Glutamatergic neuron (in vitro differentiated cells): Measurements from ENCODE around the gene NOS1. TPM values are rescaled to one million over a fixed set of nuclear protein-coding genes. Genes with fewer than 3 reads are reported as not detected.

Source experiments
- DNase-seq: peaks from one replicate; pipeline ENCODE4 v3.0.0; 2022
- H3K27ac Mint-ChIP-seq: one replicate; pipeline ENCODE4 v1.8.0; 2020; ENCODE audit warnings: mild to moderate bottlenecking, mixed read lengths, inconsistent platforms; ENCODE audit not compliant: unreplicated experiment
- H3K27me3 Mint-ChIP-seq: one replicate; pipeline ENCODE4 v1.8.0; 2020; ENCODE audit warnings: mild to moderate bottlenecking, moderate library complexity, mixed read lengths, inconsistent platforms; ENCODE audit not compliant: unreplicated experiment
- H3K36me3 Mint-ChIP-seq: one replicate; pipeline ENCODE4 v1.8.0; 2020; ENCODE audit warnings: mild to moderate bottlenecking, mixed read lengths, inconsistent platforms; ENCODE audit not compliant: unreplicated experiment
- H3K4me1 Mint-ChIP-seq: one replicate; pipeline ENCODE4 v1.8.0; 2020; ENCODE audit warnings: mild to moderate bottlenecking, low read depth, mixed read lengths, inconsistent platforms; ENCODE audit not compliant: unreplicated experiment
- H3K4me3 Mint-ChIP-seq: one replicate; pipeline ENCODE4 v1.8.0; 2020; ENCODE audit warnings: mild to moderate bottlenecking, mixed read lengths, inconsistent platforms; ENCODE audit not compliant: unreplicated experiment
- H3K9me3 Mint-ChIP-seq: one replicate; pipeline ENCODE4 v1.8.0; 2020; ENCODE audit warnings: mild to moderate bottlenecking, moderate library complexity, mixed read lengths, inconsistent platforms; ENCODE audit not compliant: unreplicated experiment
- total RNA-seq: library from RNA; stranded (reverse); fragmentation: NEBNext Ultra II Directional; extraction: Animal tissue kit (Norgen Biotek cat#: 25700); gene quantifications from one replicate; pipeline ENCODE4 v1.2.1, GENCODE V29; 2021; ENCODE audit not compliant: unreplicated experiment
- TF ChIP-seq, protein P1 (sequence below): fragments of 200-600 bp; sonication (generic); IDR thresholded peaks from one replicate; pipeline ENCODE4 v1.5.0; 2021; ENCODE audit not compliant: partially characterized antibody, unreplicated experiment

NOS1 gene
- total RNA-seq, 1 donor from 2014 or later: 0.96 TPM

GRCh38 chr12:117169548-117169947, 191.9 kb downstream of the NOS1 start:
- H3K4me1 Mint-ChIP-seq: no peaks in the 10 kb centered on the region
- TF ChIP-seq, protein P1, sequence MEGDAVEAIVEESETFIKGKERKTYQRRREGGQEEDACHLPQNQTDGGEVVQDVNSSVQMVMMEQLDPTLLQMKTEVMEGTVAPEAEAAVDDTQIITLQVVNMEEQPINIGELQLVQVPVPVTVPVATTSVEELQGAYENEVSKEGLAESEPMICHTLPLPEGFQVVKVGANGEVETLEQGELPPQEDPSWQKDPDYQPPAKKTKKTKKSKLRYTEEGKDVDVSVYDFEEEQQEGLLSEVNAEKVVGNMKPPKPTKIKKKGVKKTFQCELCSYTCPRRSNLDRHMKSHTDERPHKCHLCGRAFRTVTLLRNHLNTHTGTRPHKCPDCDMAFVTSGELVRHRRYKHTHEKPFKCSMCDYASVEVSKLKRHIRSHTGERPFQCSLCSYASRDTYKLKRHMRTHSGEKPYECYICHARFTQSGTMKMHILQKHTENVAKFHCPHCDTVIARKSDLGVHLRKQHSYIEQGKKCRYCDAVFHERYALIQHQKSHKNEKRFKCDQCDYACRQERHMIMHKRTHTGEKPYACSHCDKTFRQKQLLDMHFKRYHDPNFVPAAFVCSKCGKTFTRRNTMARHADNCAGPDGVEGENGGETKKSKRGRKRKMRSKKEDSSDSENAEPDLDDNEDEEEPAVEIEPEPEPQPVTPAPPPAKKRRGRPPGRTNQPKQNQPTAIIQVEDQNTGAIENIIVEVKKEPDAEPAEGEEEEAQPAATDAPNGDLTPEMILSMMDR: no peak
- H3K36me3 Mint-ChIP-seq: no peaks in the 10 kb centered on the region

GRCh38 chr12:117168976-117169375, 192.4 kb downstream of the NOS1 start:
- Mint-ChIP-seq H3K9me3 (peaks cover 2% of the 10 kb centered on the region), H3K27ac (no peak overlapping the region), H3K27me3 (no peaks in the 10 kb centered on the region), H3K4me3 (no peak overlapping the region), H3K4me1 (no peaks in the 10 kb centered on the region), H3K36me3 (no peaks in the 10 kb centered on the region)
- DNase-seq: no peak
- TF ChIP-seq, protein P1: no peak

More at GRCh38 chr12:117169548-117169947, 191.9 kb downstream of the NOS1 start:
- peaks cover 2% of the 10 kb centered on the region for H3K9me3 Mint-ChIP-seq
- no peaks in the 10 kb centered on the region for H3K27me3 Mint-ChIP-seq
- H3K27ac Mint-ChIP-seq: no peak overlapping the region
- DNase-seq: no peak
- no peak overlapping the region for H3K4me3 Mint-ChIP-seq

- Mint-ChIP-seq H3K27ac (no peak overlapping the region), H3K4me1 (no peaks in the 10 kb centered on the region), H3K9me3 (peaks cover 2% of the 10 kb centered on the region), H3K4me3 (no peak overlapping the region), H3K36me3 (no peaks in the 10 kb centered on the region), H3K27me3 (no peaks in the 10 kb centered on the region)
- TF ChIP-seq, protein P1: no peak
- no peak for DNase-seq
These were observed 193.7 kb downstream of the NOS1 start for GRCh38 chr12:117167769-117168168.

DNA sequence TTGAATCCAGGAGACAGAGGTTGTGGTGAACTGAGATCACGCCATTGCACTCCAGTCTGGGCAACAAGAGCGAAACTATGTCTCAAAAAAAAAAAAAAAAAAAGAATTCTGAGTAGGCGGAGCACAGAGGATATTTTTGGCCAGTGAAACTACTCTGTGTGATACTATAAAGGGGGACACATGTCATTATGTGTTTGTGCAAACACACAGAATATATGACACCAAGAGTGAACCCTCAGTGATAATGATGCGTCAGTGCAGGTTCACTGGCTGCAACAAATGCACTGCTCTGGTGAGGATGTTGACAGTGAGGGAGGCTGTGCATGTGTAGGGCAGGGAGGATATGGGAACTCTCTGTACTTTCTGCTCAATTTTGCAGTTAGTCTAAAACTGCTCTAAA, 195.3 kb downstream of the NOS1 start:
- H3K27ac Mint-ChIP-seq: no peak overlapping the region
- H3K9me3 Mint-ChIP-seq: peaks cover 2% of the 10 kb centered on the region
- DNase-seq: no peak
- H3K27me3 Mint-ChIP-seq: peaks cover 2% of the 10 kb centered on the region
- H3K36me3 Mint-ChIP-seq: peaks cover 1% of the 10 kb centered on the region
- no peaks in the 10 kb centered on the region for H3K4me1 Mint-ChIP-seq
- no peak overlapping the region for H3K4me3 Mint-ChIP-seq
- TF ChIP-seq, protein P1: no peak

DNA sequence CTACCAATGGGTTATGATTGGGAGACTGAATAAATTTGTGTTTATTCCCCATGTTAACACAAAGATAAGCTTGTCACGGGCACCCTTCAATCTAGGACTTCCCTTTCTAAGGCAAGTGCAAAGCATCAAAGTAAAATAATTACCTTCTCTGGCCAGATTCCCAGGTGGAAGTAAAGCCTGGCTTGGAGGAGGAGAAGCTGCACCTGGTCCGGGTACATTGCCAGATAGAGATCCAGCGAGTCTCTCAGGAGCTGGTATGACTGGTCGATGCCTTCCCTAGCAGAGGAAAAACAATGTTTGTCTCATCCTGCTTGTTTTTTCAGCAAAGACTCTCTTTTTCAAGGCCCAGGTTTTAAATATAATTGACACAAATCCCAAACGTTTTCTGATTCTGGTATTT, 196.1 kb downstream of the NOS1 start:
- H3K36me3 Mint-ChIP-seq: peaks cover 5% of the 10 kb centered on the region
- H3K4me1 Mint-ChIP-seq: no peaks in the 10 kb centered on the region
- peaks cover 2% of the 10 kb centered on the region for H3K9me3 Mint-ChIP-seq
- peaks cover 5% of the 10 kb centered on the region for H3K27me3 Mint-ChIP-seq
- H3K4me3 Mint-ChIP-seq: no peak overlapping the region
- H3K27ac Mint-ChIP-seq: no peak overlapping the region
- TF ChIP-seq, protein P1: no peak
- DNase-seq: no peak
